Activated T-cell treated with anti-CD3 and anti-CD28 coated beads for 48 hours (primary cell): ENCODE measurements around the gene PSMD12.
"Not testable (repeated sequence)": the region's sequence is repeated elsewhere in the genome, so short reads cannot be mapped to it uniquely, and the experiment has no call there.

Experiments
- DNase-seq: peaks from one replicate; pipeline ENCODE4 v3.0.0-alpha.2; 2020; ENCODE audit warnings: low read depth

Gene PSMD12

GRCh38 chr17:67305446-67306235 lies 60.7 kb downstream of the PSMD12 start:
- DNase-seq: not testable (repeated sequence)

GRCh38 chr17:67297454-67297960 lies 68.9 kb downstream of the PSMD12 start:
- DNase-seq: no peak

- DNase-seq: no peak
Observed at GRCh38 chr17:67294451-67295199, 71.8 kb downstream of the PSMD12 start.

GRCh38 chr17:67293251-67294203 lies 72.8 kb downstream of the PSMD12 start:
- peak; percentile 54 for DNase-seq

GRCh38 chr17:67290711-67291291 lies 75.6 kb downstream of the PSMD12 start:
- no peak for DNase-seq

GRCh38 chr17:67290244-67290643 lies 76.1 kb downstream of the PSMD12 start:
- no peak for DNase-seq

GRCh38 chr17:67289181-67289876 lies 77.0 kb downstream of the PSMD12 start:
- no peak for DNase-seq
